ENCODE data around the gene C14orf39.
A peak's percentile ranks its signal among the peaks of the same experiment; 100 is the strongest.
"Not testable (repeated sequence)": the region's sequence is repeated elsewhere in the genome, so short reads cannot be mapped to it uniquely, and the experiment has no call there.

Gene C14orf39

DNA sequence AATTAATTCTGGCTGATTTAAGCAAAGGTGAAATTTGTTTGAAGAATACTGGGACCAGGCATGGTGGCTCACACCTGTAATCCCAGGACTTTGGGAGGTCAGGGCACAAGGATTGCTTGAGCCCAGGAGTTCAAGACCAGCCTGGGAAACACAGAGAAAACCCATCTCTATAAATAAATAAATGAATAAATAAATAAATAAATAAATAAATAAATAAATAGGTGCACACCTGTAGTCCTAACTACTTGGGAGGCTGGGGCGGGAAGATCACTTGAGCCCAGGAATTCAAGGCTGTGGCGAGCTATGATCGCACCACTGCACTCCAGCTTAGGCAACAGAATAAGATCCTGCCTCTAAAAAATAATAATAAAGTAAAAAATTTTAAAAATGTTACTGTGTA, 4.4 kb upstream of the C14orf39 start:
- DNase-seq, result no peak

DNA sequence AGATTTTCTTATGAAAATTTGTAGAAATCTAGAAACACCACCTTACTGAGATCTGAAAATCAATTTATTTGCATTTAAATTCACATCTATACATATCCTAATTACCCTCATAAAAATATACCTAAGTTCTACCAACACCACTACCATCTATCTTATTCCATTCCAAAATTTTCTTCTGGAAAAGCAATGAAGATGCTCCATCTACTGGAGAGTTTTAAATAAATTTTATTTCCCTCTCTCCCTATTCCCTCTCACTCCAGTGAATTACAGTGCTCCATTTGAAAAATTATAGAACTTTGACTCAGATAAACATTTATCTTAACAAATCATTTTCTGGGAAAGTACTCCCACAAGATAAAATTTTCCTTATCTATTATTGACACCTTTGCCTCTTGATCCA, 2.3 kb upstream of the C14orf39 start:
- no peak for DNase-seq

DNA sequence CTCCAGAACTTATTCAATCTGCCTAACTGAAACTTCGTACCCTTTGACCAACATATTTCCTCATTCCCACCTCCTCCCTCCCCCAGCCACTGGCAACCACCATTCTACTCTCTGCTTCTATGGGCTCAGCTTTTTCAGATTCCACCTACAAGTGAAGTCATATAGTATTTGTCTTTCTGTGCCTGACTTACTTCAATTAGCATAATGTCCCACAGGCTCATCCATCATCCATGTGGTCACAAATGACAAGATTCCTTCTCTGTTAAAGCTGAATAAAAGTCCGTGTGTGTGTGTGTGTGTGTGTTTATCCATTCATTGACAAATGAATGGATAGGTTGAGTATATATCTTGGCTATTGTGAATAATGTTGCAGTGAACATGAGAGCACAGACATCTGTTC, 1.3 kb upstream of the C14orf39 start:
- no peak for DNase-seq

DNA sequence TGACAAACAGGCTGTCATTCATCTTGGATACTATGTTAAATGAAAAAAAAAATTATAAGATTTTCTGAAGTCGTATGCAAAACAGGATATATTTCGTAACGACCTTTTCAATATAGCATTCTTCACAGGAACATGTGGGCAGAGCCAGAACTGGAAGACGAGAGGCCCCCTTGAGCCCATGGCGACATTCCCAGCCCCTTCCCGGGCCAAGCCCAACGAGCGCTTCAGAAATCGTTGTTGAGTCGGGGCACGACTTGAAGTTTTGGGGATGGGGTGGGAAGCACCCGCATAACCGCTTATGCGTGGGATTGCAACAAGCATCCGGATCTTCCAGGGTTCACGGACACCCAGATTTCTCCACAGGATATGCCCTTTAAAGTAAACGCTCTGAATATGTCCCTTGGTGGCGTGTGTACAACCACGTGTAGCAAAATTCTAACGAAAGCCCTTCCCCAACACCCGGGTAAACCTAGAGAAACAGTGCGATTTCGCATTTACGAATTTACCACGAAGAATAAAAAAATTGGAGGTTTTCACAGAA, 736 bp downstream of the C14orf39 start:
- DNase-seq, result no peak

DNA sequence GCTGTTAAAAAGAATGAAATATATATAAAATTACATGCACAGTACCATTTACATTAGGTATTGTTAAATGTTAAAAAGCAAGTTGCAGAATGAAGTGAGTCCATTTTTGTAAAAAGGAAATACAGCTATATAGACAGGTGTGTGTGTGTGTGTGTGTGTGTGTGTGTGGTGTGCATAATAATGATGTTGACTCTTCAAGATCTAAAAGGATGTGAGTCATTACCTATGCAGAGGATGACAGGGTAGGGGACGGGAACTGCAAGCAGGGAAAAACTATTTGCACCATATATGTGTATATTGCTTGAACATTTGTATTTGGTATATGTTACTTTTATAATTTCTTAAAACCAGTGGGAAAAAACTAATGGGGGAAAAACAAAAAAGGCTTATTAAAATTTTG, 3.1 kb downstream of the C14orf39 start:
- no peak for DNase-seq

DNA sequence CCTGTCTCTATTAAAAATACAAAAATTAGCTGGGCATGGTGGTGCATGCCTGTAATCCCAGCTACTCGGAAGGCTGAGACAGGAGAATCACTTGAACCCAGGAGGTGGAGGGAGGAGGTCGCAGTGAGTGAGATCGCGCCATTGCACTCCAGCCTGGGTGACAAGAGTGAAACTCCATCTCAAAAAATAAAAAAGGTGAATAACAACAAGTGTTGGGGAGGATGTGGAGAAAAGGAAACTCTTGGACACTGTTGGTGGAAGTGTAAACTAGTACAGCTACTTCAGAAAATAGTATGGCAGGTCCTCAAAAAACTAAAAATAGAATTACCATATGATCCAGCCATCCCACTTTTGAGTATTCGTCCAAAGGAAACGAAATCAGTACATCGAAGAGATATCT, 5.6 kb downstream of the C14orf39 start:
- not testable (repeated sequence) for DNase-seq

DNA sequence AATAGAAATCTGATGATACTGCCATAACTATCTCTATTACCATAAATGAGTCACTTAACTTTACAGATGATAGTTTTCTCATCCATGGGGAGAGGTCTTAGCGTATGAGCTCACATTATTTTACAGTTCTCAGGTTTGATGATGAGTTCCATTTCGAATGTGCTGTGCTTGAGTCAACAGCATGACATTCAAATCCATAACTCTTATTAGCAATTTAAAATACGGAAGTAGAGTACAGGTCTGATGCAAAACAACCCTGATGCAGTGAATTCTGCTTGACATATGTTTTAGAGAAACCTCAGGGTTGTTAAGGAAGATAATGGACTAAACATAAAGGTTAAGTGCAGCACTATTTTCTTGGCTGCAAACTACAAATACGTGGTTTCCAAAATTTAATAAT, 30.0 kb downstream of the C14orf39 start:
- no peak for DNase-seq

DNA sequence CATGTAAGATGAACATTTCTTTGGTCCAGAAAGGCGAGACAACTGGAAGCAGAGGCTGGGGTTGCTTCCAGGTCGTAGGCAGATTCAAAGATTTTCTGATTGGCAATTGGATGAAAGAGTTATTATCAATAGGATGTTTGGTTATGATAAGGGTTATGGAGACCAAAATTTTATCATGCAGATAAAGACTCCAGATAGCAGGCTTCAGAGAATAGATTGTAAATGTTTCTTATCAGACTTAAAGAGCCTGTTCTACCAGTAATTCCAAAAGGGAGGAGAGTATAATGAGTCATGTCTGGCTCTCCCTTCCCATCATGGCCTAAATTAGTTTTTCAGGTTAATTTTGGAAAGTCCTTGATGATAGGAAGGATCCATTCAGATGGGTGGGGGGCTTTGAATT, 55.6 kb downstream of the C14orf39 start:
- no peak for DNase-seq

DNA sequence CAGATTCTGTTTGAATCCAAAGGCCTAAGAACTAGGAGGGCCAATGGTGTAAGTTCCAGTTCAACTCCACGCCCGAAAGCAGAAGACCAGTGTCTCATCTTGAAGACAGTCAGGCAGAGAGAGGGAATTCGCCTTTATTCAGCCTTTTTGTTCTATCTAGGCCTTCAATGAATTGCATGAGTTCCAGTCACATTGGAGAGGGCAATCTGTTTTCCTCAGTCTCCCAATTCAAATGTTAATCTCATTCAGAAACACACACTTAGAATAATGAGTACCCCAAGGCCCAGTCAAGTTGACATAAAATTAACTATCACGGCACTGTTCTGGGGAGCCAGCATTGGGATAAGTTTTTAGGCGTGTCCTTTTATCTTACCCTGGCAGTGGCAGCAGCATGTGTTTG, 65.8 kb downstream of the C14orf39 start:
- no peak for DNase-seq

DNA sequence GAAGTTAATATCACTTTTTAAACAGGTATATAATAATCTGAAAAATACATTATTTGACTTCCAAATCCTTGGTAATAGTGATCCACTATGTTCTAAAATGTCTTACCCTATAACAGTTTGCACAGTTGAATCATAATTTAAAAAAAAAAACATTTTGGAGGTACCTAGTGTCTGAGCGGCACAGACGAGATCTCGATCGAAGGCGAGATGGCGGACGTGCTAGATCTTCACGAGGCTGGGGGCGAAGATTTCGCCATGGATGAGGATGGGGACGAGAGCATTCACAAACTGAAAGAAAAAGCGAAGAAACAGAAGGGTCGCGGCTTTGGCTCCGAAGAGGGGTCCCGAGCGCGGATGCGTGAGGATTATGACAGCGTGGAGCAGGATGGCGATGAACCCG, 88.3 kb downstream of the C14orf39 start:
- not testable (repeated sequence) for DNase-seq

DNA sequence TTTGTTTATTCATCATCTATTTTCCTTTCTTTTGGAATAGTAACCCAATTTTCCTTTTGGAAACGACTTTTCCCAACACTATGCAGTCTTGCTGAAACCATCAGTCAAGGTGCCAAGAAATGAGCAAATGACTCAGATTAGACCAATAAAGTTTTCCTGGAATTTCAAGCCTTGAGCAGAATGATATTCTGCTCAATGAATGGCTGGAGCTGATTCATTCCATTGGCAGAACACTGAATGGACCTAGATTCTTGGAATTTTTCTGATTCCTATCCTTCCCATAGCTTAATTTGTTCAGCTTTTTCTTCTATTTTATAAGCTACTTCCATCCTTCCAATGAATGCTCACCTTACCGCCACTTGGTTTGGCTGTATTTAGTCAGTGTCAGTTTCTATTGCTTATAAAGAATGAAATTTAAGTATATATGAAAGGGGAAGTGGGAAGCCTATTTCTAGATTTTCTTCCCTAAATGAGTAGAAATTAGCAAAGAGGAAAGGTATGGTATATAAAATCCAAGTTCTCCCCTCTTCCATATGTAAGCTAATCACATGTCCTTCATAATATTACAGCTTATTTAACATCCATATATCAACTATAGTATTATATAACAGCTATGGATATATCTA, 89.0 kb downstream of the C14orf39 start:
- DNase-seq, result peak; percentile 30
